Cardiac muscle cell (in vitro differentiated cells and primary cell): Measurements from ENCODE around the gene PKP3. TPM values are rescaled to one million over a fixed set of nuclear protein-coding genes. Genes with fewer than 3 reads are reported as not detected.

Experiments
- DNase-seq, 2 donors: peaks; one replicate each; pipeline versions ENCODE4 v3.0.0 to v3.0.0-alpha.2; 2010 to 2017; ENCODE audit warnings: low read depth in 1 of 2, low spot score in 1 of 2
- H3K27ac ChIP-seq: fragments of 200-600 bp; sonication (generic); 2 replicates; pipeline ENCODE4 v1.5.1; 2016
- H3K27me3 ChIP-seq: fragments of 200-600 bp; sonication (generic); 2 replicates; pipeline ENCODE4 v1.6.0; 2016; ENCODE audit warnings: control low read depth
- H3K36me3 ChIP-seq: fragments of 200-600 bp; sonication (generic); 2 replicates; pipeline ENCODE4 v1.5.1; 2016; ENCODE audit warnings: control low read depth
- H3K4me1 ChIP-seq: fragments of 200-600 bp; sonication (generic); 2 replicates; pipeline ENCODE4 v1.8.1; 2017; ENCODE audit warnings: low read depth, mild to moderate bottlenecking, mixed run types
- H3K4me3 ChIP-seq: fragments of 200-600 bp; sonication (generic); 2 replicates; pipeline ENCODE4 v1.5.1; 2016; ENCODE audit warnings: mild to moderate bottlenecking
- H3K9me3 ChIP-seq: fragments of 200-600 bp; sonication (generic); 2 replicates; pipeline ENCODE4 v1.5.1; 2017; ENCODE audit warnings: low read depth, mild to moderate bottlenecking, control low read depth
- CTCF ChIP-seq: IDR thresholded peaks from 2 replicates; pipeline ENCODE4 v1.5.1; 2012; ENCODE audit warnings: low read depth, mild to moderate bottlenecking, low read length
- polyA plus RNA-seq: library from polyadenylated mRNA; unstranded; fragments of >200 nt; fragmentation: Nextera tagmentation; extraction: Ambion mirVana; gene quantifications from 2 replicates; pipeline ENCODE4 v1.2.1, GENCODE V29; 2016
- total RNA-seq: library from RNA; depleted of rRNA; stranded (reverse); fragments of >200 nt; gene quantifications from 2 replicates; pipeline ENCODE4 v1.2.3, GENCODE V29; 2016

Gene PKP3
- total and polyA plus RNA-seq, 2 experiments from 2014 or later: 0.09 to 0.57 TPM

GRCh38 chr11:350723-351255, 43.2 kb upstream of the PKP3 start:
- no peak for DNase-seq
- no peaks in the 10 kb centered on the region for H3K9me3 ChIP-seq
- no peak for TF ChIP-seq CTCF
- peaks cover 6% of the 10 kb centered on the region for H3K4me1 ChIP-seq
- no peak overlapping the region for H3K4me3 ChIP-seq
- no peaks in the 10 kb centered on the region for H3K27me3 ChIP-seq
- no peaks in the 10 kb centered on the region for H3K36me3 ChIP-seq
- no peak overlapping the region for H3K27ac ChIP-seq

- H3K4me1 ChIP-seq: peaks cover 6% of the 10 kb centered on the region
- TF ChIP-seq CTCF: no peak
- H3K4me3 ChIP-seq: no peak overlapping the region
- H3K27me3 ChIP-seq: no peaks in the 10 kb centered on the region
- H3K9me3 ChIP-seq: no peaks in the 10 kb centered on the region
- no peak for DNase-seq
- no peak overlapping the region for H3K27ac ChIP-seq
- no peaks in the 10 kb centered on the region for H3K36me3 ChIP-seq
These were observed 42.6 kb upstream of the PKP3 start for GRCh38 chr11:351411-351810.

- peak overlapping the region; percentile 47 for H3K27ac ChIP-seq
- TF ChIP-seq CTCF: no peak
- no peaks in the 10 kb centered on the region for H3K9me3 ChIP-seq
These were observed 41.5 kb upstream of the PKP3 start for GRCh38 chr11:352456-353031.

GRCh38 chr11:353179-353873, 40.7 kb upstream of the PKP3 start:
- H3K27me3 ChIP-seq: no peaks in the 10 kb centered on the region
- H3K27ac ChIP-seq: peak overlapping the region; percentile 47
- no peaks in the 10 kb centered on the region for H3K36me3 ChIP-seq
- H3K4me3 ChIP-seq: no peak overlapping the region
- TF ChIP-seq CTCF: no peak
- peak in 1 of 2 donors; percentile 91 for DNase-seq
- H3K9me3 ChIP-seq: no peaks in the 10 kb centered on the region
- H3K4me1 ChIP-seq: peaks cover 6% of the 10 kb centered on the region

More at GRCh38 chr11:352456-353031, 41.5 kb upstream of the PKP3 start:
- Histone ChIP-seq H3K4me3 (no peak overlapping the region), H3K4me1 (peaks cover 6% of the 10 kb centered on the region), H3K27me3 (no peaks in the 10 kb centered on the region), H3K36me3 (no peaks in the 10 kb centered on the region)
- no peak for DNase-seq

GRCh38 chr11:355581-356458, 38.2 kb upstream of the PKP3 start:
- TF ChIP-seq CTCF: no peak
- Histone ChIP-seq H3K27ac (peak overlapping the region; percentile 99), H3K9me3 (no peaks in the 10 kb centered on the region), H3K4me3 (peak overlapping the region; percentile 39), H3K36me3 (no peaks in the 10 kb centered on the region), H3K4me1 (peaks cover 6% of the 10 kb centered on the region), H3K27me3 (no peaks in the 10 kb centered on the region)
- DNase-seq: peak; percentile 91 to 100
